Measurements from ENCODE around the gene CSRNP3.

Gene CSRNP3

GRCh38 chr2:165697748-165698443 lies 228.4 kb downstream of the CSRNP3 start:
- H3K4me3 ChIP-seq (ENCODE audit: control insufficient read depth, low read depth, low read length) = no peak overlapping the region
- no peak for TF ChIP-seq CTCF (IDR thresholded peaks at IDR 0.05; ENCODE audit: control insufficient read depth, insufficient read depth, low read depth, low read length, missing control alignments)
- DNase-seq (ENCODE audit: low read depth) = no peak

- peak; percentile 21 for DNase-seq (ENCODE audit: low read depth)
- peak; percentile 64 for TF ChIP-seq CTCF (IDR thresholded peaks at IDR 0.05; ENCODE audit: control insufficient read depth, insufficient read depth, low read depth, low read length, missing control alignments)
- H3K4me3 ChIP-seq (ENCODE audit: control insufficient read depth, low read depth, low read length) = no peak overlapping the region
Measured at GRCh38 chr2:165698444-165698884, 229.0 kb downstream of the CSRNP3 start.

GRCh38 chr2:165699946-165700345 lies 230.4 kb downstream of the CSRNP3 start:
- TF ChIP-seq CTCF (IDR thresholded peaks at IDR 0.05; ENCODE audit: control insufficient read depth, insufficient read depth, low read depth, low read length, missing control alignments) = no peak
- no peak overlapping the region for H3K4me3 ChIP-seq (ENCODE audit: control insufficient read depth, low read depth, low read length)
- DNase-seq (ENCODE audit: low read depth) = no peak

GRCh38 chr2:165700531-165700930 lies 231.0 kb downstream of the CSRNP3 start:
- H3K4me3 ChIP-seq (ENCODE audit: control insufficient read depth, low read depth, low read length) = no peak overlapping the region

GRCh38 chr2:165701147-165701546 lies 231.6 kb downstream of the CSRNP3 start:
- H3K4me3 ChIP-seq (ENCODE audit: control insufficient read depth, low read depth, low read length) = no peak overlapping the region

More at GRCh38 chr2:165700531-165700930, 231.0 kb downstream of the CSRNP3 start:
- TF ChIP-seq CTCF (IDR thresholded peaks at IDR 0.05; ENCODE audit: control insufficient read depth, insufficient read depth, low read depth, low read length, missing control alignments) = no peak
- no peak for DNase-seq (ENCODE audit: low read depth)

GRCh38 chr2:165706960-165707487 lies 237.5 kb downstream of the CSRNP3 start:
- TF ChIP-seq CTCF (IDR thresholded peaks at IDR 0.05; ENCODE audit: control insufficient read depth, insufficient read depth, low read depth, low read length, missing control alignments) = no peak
- H3K4me3 ChIP-seq (ENCODE audit: control insufficient read depth, low read depth, low read length) = no peak overlapping the region

More at GRCh38 chr2:165701147-165701546, 231.6 kb downstream of the CSRNP3 start:
- DNase-seq (ENCODE audit: low read depth) = no peak
- no peak for TF ChIP-seq CTCF (IDR thresholded peaks at IDR 0.05; ENCODE audit: control insufficient read depth, insufficient read depth, low read depth, low read length, missing control alignments)

More at GRCh38 chr2:165706960-165707487, 237.5 kb downstream of the CSRNP3 start:
- DNase-seq (ENCODE audit: low read depth) = no peak
